Tibial artery (tissue), 4 donors: ENCODE measurements around the gene FUOM.

Experiments used
- DNase-seq, 2 donors: peaks; one replicate each; pipeline ENCODE4 v3.0.0-alpha.2; 2019
- H3K27ac ChIP-seq, 2 donors: fragments of 200-600 bp; sonication (generic) in 1 of 2; 1 replicate in 1 of 2; 2 replicates in 1 of 2; pipeline ENCODE4 v1.5.1; 2018 to 2019; ENCODE audit warnings: mild to moderate bottlenecking in 1 of 2
- H3K27me3 ChIP-seq, 2 donors: fragments of 200-600 bp; sonication (generic) in 1 of 2; one replicate each; pipeline versions ENCODE4 v1.5.1 to v1.6.0; 2016 to 2019
- H3K36me3 ChIP-seq, 3 donors: fragments of 200-600 bp; sonication (generic) in 2 of 3; one replicate each; pipeline ENCODE4 v1.5.1; 2016 to 2019; ENCODE audit warnings: mild to moderate bottlenecking in 2 of 3
- H3K4me1 ChIP-seq, 4 donors: fragments of 200-600 bp; sonication (generic) in 2 of 4; 1 replicate in 3 of 4; 2 replicates in 1 of 4; pipeline ENCODE4 v1.5.1; 2016 to 2019
- H3K4me3 ChIP-seq, 2 donors: fragments of 200-600 bp; sonication (generic) in 1 of 2; 1 replicate in 1 of 2; 2 replicates in 1 of 2; pipeline ENCODE4 v1.5.1; 2018 to 2019; ENCODE audit warnings: mild to moderate bottlenecking in 2 of 2
- H3K9me3 ChIP-seq, 3 donors: fragments of 200-600 bp; sonication (generic) in 1 of 3; one replicate each; pipeline ENCODE4 v1.5.1; 2016 to 2019
- CTCF ChIP-seq, 2 experiments: fragments of 200-600 bp in 1 of 2; fragments of 450-650 bp in 1 of 2; IDR thresholded peaks; one replicate each; pipeline ENCODE4 v1.5.1; 2017 to 2019; ENCODE audit warnings: antibody characterized with exemption in 2 of 2, mild to moderate bottlenecking in 1 of 2, moderate library complexity in 1 of 2
- intact Hi-C: fragments of 100-400 bp; cut with DNase I; formaldehyde crosslinking; loops from one replicate; pipeline ENCODE4 v1.15.0; 2023; ENCODE audit warnings: low total_unique reads

Gene FUOM

GRCh38 chr10:133349577-133350011 is 8.2 kb downstream of the FUOM start:
- intact Hi-C loops, result no loop called here
- peaks cover 0 to 77% of the 10 kb centered on the region in 2 donors for H3K27me3 ChIP-seq

GRCh38 chr10:133349160-133349568 is 8.7 kb downstream of the FUOM start:
- Histone ChIP-seq H3K27me3 (peaks cover 0 to 81% of the 10 kb centered on the region in 2 donors), H3K9me3 (no peaks in the 10 kb centered on the region), H3K36me3 (no peaks in the 10 kb centered on the region), H3K4me1 (no peaks in the 10 kb centered on the region), H3K27ac (no peak overlapping the region), H3K4me3 (no peak overlapping the region)
- intact Hi-C loops, result no loop called here
- TF ChIP-seq CTCF (IDR thresholded peaks at IDR 0.05), result no peak
- DNase-seq, result no peak

More at GRCh38 chr10:133349577-133350011, 8.2 kb downstream of the FUOM start:
- Histone ChIP-seq H3K9me3 (no peaks in the 10 kb centered on the region), H3K4me3 (no peak overlapping the region), H3K36me3 (no peaks in the 10 kb centered on the region), H3K27ac (no peak overlapping the region), H3K4me1 (no peaks in the 10 kb centered on the region)
- DNase-seq, result no peak
- TF ChIP-seq CTCF (IDR thresholded peaks at IDR 0.05), result no peak

GRCh38 chr10:133347710-133348517 is 9.9 kb downstream of the FUOM start:
- H3K27ac ChIP-seq, result no peak overlapping the region
- TF ChIP-seq CTCF (IDR thresholded peaks at IDR 0.05), result no peak
- intact Hi-C loops, result no loop called here
- no peaks in the 10 kb centered on the region for H3K9me3 ChIP-seq
- no peak for DNase-seq
- H3K27me3 ChIP-seq, result peaks cover 0 to 91% of the 10 kb centered on the region in 2 donors
- no peaks in the 10 kb centered on the region for H3K4me1 ChIP-seq
- no peaks in the 10 kb centered on the region for H3K36me3 ChIP-seq
- no peak overlapping the region for H3K4me3 ChIP-seq

GRCh38 chr10:133346413-133346812 is 11.4 kb downstream of the FUOM start:
- no peak for TF ChIP-seq CTCF (IDR thresholded peaks at IDR 0.05)
- no peak for DNase-seq
- H3K36me3 ChIP-seq, result no peaks in the 10 kb centered on the region
- H3K27ac ChIP-seq, result no peak overlapping the region
- intact Hi-C loops, result no loop called here
- H3K27me3 ChIP-seq, result peaks cover 0 to 96% of the 10 kb centered on the region in 2 donors
- H3K4me3 ChIP-seq, result no peak overlapping the region
- no peaks in the 10 kb centered on the region for H3K4me1 ChIP-seq
- H3K9me3 ChIP-seq, result no peaks in the 10 kb centered on the region

GRCh38 chr10:133344236-133344635 is 13.6 kb downstream of the FUOM start:
- Histone ChIP-seq H3K36me3 (no peaks in the 10 kb centered on the region), H3K9me3 (no peaks in the 10 kb centered on the region), H3K4me1 (no peaks in the 10 kb centered on the region), H3K4me3 (no peak overlapping the region), H3K27me3 (peaks cover 0 to 91% of the 10 kb centered on the region in 2 donors), H3K27ac (no peak overlapping the region)
- no peak for TF ChIP-seq CTCF (IDR thresholded peaks at IDR 0.05)
- DNase-seq, result no peak
- intact Hi-C loops, result no loop called here
